Endothelial cell of umbilical vein (primary cell): ENCODE results near the gene ZNF628.

Experiments
- POLR2A ChIP-seq: IDR thresholded peaks from 2 replicates; pipeline ENCODE4 v1.6.1; 2012; ENCODE audit warnings: low read depth, mild to moderate bottlenecking, control low read depth, low read length
- TF ChIP-seq, protein P1 (sequence below), 2 donors: IDR thresholded peaks; 1 replicate in 1 of 2; 2 replicates in 1 of 2; pipeline ENCODE4 v1.5.1; 2011; ENCODE audit warnings: low read length in 2 of 2, mild to moderate bottlenecking in 2 of 2, moderate library complexity in 2 of 2, control low read depth in 1 of 2, inconsistent platforms in 1 of 2, low read depth in 1 of 2; ENCODE audit not compliant: insufficient read depth in 1 of 2; ENCODE audit errors: extremely low read depth in 1 of 2

DNA sequence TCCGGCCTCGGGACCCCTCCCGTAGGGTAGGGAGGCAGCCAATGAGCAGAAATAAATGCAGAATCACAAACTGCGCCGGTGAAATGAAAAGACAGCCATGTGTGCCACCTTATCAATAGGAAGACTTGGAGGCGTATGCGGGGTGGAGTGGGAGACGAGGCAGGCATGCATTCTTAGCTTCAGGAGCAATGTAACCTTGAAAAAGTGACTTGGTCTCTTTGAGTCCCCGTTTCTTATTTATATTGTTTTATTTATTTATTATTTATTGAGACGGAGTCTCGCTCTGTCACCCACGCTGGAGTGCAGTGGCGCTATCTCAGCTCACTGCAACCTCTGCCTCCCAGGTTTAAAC, 27.8 kb downstream of the ZNF628 start:
- TF ChIP-seq, protein P1, sequence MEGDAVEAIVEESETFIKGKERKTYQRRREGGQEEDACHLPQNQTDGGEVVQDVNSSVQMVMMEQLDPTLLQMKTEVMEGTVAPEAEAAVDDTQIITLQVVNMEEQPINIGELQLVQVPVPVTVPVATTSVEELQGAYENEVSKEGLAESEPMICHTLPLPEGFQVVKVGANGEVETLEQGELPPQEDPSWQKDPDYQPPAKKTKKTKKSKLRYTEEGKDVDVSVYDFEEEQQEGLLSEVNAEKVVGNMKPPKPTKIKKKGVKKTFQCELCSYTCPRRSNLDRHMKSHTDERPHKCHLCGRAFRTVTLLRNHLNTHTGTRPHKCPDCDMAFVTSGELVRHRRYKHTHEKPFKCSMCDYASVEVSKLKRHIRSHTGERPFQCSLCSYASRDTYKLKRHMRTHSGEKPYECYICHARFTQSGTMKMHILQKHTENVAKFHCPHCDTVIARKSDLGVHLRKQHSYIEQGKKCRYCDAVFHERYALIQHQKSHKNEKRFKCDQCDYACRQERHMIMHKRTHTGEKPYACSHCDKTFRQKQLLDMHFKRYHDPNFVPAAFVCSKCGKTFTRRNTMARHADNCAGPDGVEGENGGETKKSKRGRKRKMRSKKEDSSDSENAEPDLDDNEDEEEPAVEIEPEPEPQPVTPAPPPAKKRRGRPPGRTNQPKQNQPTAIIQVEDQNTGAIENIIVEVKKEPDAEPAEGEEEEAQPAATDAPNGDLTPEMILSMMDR (IDR thresholded peaks at IDR 0.05; ENCODE audit: extremely low read depth in 1 of 2, insufficient read depth in 1 of 2, low read depth in 1 of 2, low read length in 2 of 2) = no peak
- no peak for TF ChIP-seq POLR2A
